ENCODE results near the gene SLC12A9. TPM values are rescaled to one million over a fixed set of nuclear protein-coding genes. Genes with fewer than 3 reads are reported as not detected.

Gene SLC12A9
- total RNA-seq, 4 donors from 2014 or later = 22.5 to 33.8 (median 26.4) TPM

- H3K4me1 ChIP-seq = peaks cover 39% of the 10 kb centered on the region
Measured at GRCh38 chr7:100826514-100827329, 25.8 kb upstream of the SLC12A9 start.

GRCh38 chr7:100827330-100828226 is 24.9 kb upstream of the SLC12A9 start, which contains the start of gene EPHB4:
EPHB4 (minus strand) TSS chr7:100827523; CDS start chr7:100827030, 493 bp downstream.
- H3K4me1 ChIP-seq = peaks cover 39% of the 10 kb centered on the region
- no peak for TF ChIP-seq CTCF (IDR thresholded peaks at IDR 0.05)
- no peak for TF ChIP-seq POLR2A (IDR thresholded peaks at IDR 0.05)
- TF ChIP-seq POLR2AphosphoS5 (IDR thresholded peaks at IDR 0.05) = no peak
- no peak for TF ChIP-seq EP300 (IDR thresholded peaks at IDR 0.05)
- H3K9me3 ChIP-seq = no peaks in the 10 kb centered on the region
- H3K27ac ChIP-seq = peak within 1 kb of the TSS; percentile 87
- peak; percentile 83 to 88 for DNase-seq (ENCODE audit: low spot score in 2 of 2)
- H3K4me3 ChIP-seq = peak within 1 kb of the TSS; percentile 85
- H3K36me3 ChIP-seq = peaks cover 16% of the 10 kb centered on the region
- 1% methylated on average over 29 of the region's 80 CpGs for WGBS
- peaks cover 5% of the 10 kb centered on the region for H3K27me3 ChIP-seq

More at GRCh38 chr7:100826514-100827329, 25.8 kb upstream of the SLC12A9 start:
- H3K4me3 ChIP-seq = peak overlapping the region; percentile 85
- DNase-seq (ENCODE audit: low spot score in 2 of 2) = no peak
- peaks cover 5% of the 10 kb centered on the region for H3K27me3 ChIP-seq
- TF ChIP-seq EP300 (IDR thresholded peaks at IDR 0.05) = no peak
- H3K27ac ChIP-seq = peak overlapping the region; percentile 87
- H3K36me3 ChIP-seq = peaks cover 25% of the 10 kb centered on the region
- 1% methylated on average over 17 of the region's 71 CpGs for WGBS
- H3K9me3 ChIP-seq = no peaks in the 10 kb centered on the region

GRCh38 chr7:100829150-100829716 is 23.3 kb upstream of the SLC12A9 start:
- Histone ChIP-seq H3K27me3 (peaks cover 5% of the 10 kb centered on the region), H3K9me3 (no peaks in the 10 kb centered on the region), H3K4me1 (peaks cover 34% of the 10 kb centered on the region), H3K27ac (no peak overlapping the region), H3K4me3 (no peak overlapping the region), H3K36me3 (no peaks in the 10 kb centered on the region)
- TF ChIP-seq POLR2A (IDR thresholded peaks at IDR 0.05) (no peak), CTCF (IDR thresholded peaks at IDR 0.05) (no peak), POLR2AphosphoS5 (IDR thresholded peaks at IDR 0.05) (no peak), EP300 (IDR thresholded peaks at IDR 0.05) (no peak)
- 47% methylated on average over 14 of the region's 20 CpGs for WGBS
- DNase-seq (ENCODE audit: low spot score in 2 of 2) = no peak

GRCh38 chr7:100830396-100830795 is 22.1 kb upstream of the SLC12A9 start:
- WGBS = 52% methylated on average over 4 of the region's 4 CpGs
- no peak overlapping the region for H3K4me3 ChIP-seq
- DNase-seq (ENCODE audit: low spot score in 2 of 2) = no peak
- H3K27me3 ChIP-seq = peaks cover 5% of the 10 kb centered on the region
- no peaks in the 10 kb centered on the region for H3K9me3 ChIP-seq
- H3K27ac ChIP-seq = no peak overlapping the region
- no peak for TF ChIP-seq EP300 (IDR thresholded peaks at IDR 0.05)
- no peak for TF ChIP-seq CTCF (IDR thresholded peaks at IDR 0.05)
- TF ChIP-seq POLR2AphosphoS5 (IDR thresholded peaks at IDR 0.05) = no peak
- no peak for TF ChIP-seq POLR2A (IDR thresholded peaks at IDR 0.05)
- no peaks in the 10 kb centered on the region for H3K36me3 ChIP-seq
- H3K4me1 ChIP-seq = peaks cover 24% of the 10 kb centered on the region

GRCh38 chr7:100832281-100832633 is 20.3 kb upstream of the SLC12A9 start:
- 89% methylated on average over 5 of the region's 5 CpGs for WGBS
- Histone ChIP-seq H3K27ac (no peak overlapping the region), H3K4me1 (peaks cover 24% of the 10 kb centered on the region), H3K9me3 (no peaks in the 10 kb centered on the region), H3K27me3 (peaks cover 4% of the 10 kb centered on the region), H3K4me3 (no peak overlapping the region), H3K36me3 (no peaks in the 10 kb centered on the region)
- DNase-seq (ENCODE audit: low spot score in 2 of 2) = no peak
- no peak for TF ChIP-seq CTCF (IDR thresholded peaks at IDR 0.05)
- no peak for TF ChIP-seq EP300 (IDR thresholded peaks at IDR 0.05)
- TF ChIP-seq POLR2AphosphoS5 (IDR thresholded peaks at IDR 0.05) = no peak
- no peak for TF ChIP-seq POLR2A (IDR thresholded peaks at IDR 0.05)
